AG04450 (cell line): Measurements from ENCODE around the gene ORM1. TPM values are rescaled to one million over a fixed set of nuclear protein-coding genes. Genes with fewer than 3 reads are reported as not detected.

Experiments
- CTCF ChIA-PET: fragments of 300-600, 350-600 bp; formaldehyde crosslinking; extraction: SDS; loops from one replicate; lab custom pipeline; 2022; ENCODE audit warnings: antibody characterized with exemption, inconsistent platforms; lab: Charles Lee
- POLR2A ChIA-PET: fragments of 350-600 bp; formaldehyde crosslinking; extraction: SDS; loops from one replicate; lab custom pipeline; 2021; ENCODE audit warnings: antibody characterized with exemption, inconsistent platforms; lab: Yijun Ruan, JAX
- DNase-seq: peaks from one replicate; pipeline ENCODE4 v3.0.0-alpha.2; 2011; ENCODE audit warnings: low read depth, low spot score
- H3K27ac ChIP-seq: one replicate; pipeline ENCODE4 v1.5.1; 2012; ENCODE audit warnings: low read depth, low read length, control low read depth
- H3K27me3 ChIP-seq: one replicate; pipeline ENCODE4 v1.6.0; 2012; ENCODE audit warnings: low read length; ENCODE audit not compliant: control insufficient read depth, insufficient read depth
- H3K4me3 ChIP-seq: 2 replicates; pipeline ENCODE4 v1.5.1; 2011; ENCODE audit warnings: mild to moderate bottlenecking, low read depth, low read length, control low read depth
- H3K9me3 ChIP-seq: 2 replicates; pipeline ENCODE4 v1.5.1; 2012; ENCODE audit warnings: low read length; ENCODE audit not compliant: control insufficient read depth, insufficient read depth
- CTCF ChIP-seq: IDR thresholded peaks from 2 replicates; pipeline ENCODE4 v1.5.1; 2011; ENCODE audit warnings: low read depth, low read length, control low read depth, inconsistent platforms
- polyA plus RNA-seq: library from polyadenylated mRNA; depleted of rRNA; stranded (reverse); fragments of >200 nt; gene quantifications from 2 replicates; pipeline ENCODE4 v1.2.3, GENCODE V29; 2011

ORM1 gene
- polyA plus RNA-seq, 1 experiment, result 0.17 TPM

DNA sequence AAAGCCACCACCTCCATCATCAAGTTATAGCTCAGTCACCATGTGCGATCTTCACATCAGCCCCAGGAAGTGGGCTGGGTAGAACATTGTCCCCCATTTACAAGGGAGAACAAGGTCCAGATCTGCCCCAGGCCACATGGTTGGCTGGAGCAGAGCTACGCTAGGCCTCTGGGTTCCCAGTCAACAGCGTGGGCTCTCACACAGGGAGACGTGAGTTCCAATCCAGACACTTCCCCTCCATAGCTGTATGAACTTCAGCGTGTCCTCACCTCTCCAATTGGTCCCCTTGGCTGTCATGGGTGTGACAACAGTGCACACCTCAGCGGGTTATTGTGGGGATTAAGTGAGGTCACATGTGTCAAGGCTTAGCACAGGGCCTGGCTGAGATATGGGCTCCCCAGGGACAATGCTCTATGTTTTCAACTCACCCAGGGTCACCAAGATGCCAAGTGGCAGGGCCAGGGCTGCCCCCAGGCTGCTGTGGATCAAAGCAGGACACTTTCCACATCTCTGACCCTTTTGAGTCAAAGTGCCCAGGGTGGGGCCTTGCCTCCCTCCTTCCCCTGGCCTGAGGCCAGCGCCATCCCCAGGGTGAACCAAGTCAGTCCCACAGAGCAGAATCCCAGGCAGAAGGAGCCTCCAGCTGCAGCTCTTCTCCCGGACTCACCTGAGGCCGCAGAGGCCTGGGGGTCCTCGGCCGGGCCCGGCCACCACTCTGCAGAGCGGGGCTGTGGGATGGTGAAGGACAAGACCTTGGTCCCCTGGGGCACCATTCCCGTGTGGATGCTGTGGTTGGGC is 45.1 kb downstream of the ORM1 start:
- CTCF ChIA-PET, result interaction anchor here (0.6 kb wide), 1 partner anchor 286 kb away, joined by 3 read pairs; no protein-coding TSS in a partner anchor
- POLR2A ChIA-PET, result no interaction called here
- no peak overlapping the region for H3K27ac ChIP-seq
- no peaks in the 10 kb centered on the region for H3K27me3 ChIP-seq
- no peak for TF ChIP-seq CTCF
- H3K9me3 ChIP-seq, result no peaks in the 10 kb centered on the region
- no peak overlapping the region for H3K4me3 ChIP-seq
- DNase-seq, result no peak

DNA sequence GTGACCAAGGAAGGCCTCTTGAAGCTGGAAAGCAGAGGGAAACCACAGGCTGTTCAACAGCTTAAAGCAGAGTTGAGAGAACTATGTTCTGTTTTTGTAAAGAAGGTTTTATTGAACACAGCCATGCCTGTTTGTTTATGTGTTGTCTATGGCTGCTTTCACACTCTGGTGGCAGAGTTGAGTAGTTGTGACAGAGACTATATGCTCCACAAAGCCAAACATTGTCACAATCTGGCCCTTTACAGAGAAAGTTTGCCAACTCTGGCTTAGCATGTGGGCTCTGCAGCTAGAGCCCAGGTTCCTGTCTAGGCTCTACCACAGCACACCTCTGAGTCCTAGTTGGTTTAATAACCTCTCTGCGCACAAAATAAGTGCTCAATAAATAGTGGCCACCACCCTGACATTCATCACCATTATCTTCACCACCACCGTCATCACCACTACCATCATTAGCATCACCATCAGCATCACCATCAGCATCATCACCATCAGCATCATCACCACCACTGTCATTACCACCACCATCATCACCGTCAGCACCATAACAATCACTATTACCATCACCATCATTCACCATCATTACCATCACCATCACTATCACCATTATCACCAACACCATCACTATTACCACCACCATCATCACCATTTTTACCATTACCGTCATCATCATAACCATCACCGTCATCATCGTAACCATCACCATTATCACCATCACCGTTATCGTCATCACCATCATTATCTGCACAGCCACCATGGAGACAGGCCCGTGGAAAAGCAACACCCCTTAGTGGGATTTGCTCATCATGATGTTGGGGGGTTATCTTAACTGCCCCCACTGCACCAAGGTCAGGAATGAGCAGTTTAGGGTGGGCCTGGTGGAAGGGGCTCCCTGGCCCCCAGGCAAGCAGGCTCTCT is 46.6 kb downstream of the ORM1 start:
- no peak for DNase-seq
- Histone ChIP-seq H3K27me3 (no peaks in the 10 kb centered on the region), H3K9me3 (no peaks in the 10 kb centered on the region), H3K4me3 (no peak overlapping the region), H3K27ac (no peak overlapping the region)
- POLR2A ChIA-PET, result no interaction called here
- CTCF ChIA-PET, result no interaction called here
- TF ChIP-seq CTCF, result no peak

DNA sequence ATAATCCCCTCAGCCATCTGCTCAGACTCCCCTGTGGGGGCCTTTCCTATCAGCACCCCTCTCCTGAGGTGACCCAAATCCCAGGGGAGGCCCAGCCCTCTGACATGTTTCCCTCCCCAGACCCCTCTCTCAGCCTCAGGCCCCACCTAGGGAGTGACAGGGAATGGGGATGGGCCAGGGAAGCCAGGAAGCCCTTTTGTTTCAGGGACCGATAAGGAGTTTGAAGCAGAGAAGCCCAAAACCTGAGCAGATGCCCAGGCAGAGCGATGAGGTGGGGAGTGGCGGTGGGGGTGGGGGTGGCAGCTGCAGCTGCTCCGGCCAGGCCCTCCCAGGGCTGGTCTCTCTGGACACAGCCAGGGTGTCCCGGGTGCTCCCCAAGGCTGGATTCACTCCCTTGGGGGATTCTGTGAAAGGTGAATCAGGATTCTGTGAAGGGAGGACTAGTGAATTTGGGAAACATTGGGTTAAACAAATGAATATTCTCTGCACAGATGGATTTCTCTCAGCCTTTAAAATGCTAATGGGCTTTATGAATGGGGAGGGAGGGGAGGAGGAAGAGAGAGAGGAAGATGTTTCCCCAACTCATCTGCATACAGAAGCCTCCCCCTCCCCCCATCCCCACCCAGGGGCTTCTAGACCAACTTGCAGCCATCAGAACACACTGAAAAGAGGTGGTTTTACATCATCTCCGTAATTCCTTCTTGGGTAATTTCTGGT is 47.5 kb downstream of the ORM1 start:
- no peaks in the 10 kb centered on the region for H3K9me3 ChIP-seq
- H3K27me3 ChIP-seq, result no peaks in the 10 kb centered on the region
- TF ChIP-seq CTCF, result no peak
- DNase-seq, result no peak
- ChIA-PET POLR2A (interaction anchor here (1.7 kb wide), 1 partner anchor 17 kb away, joined by 5 read pairs; the partner anchor contains the start of gene AKNA), CTCF (interaction anchor here (0.6 kb wide), 1 partner anchor 35 kb away, joined by 4 read pairs; no protein-coding TSS in a partner anchor)
- H3K4me3 ChIP-seq, result no peak overlapping the region
- H3K27ac ChIP-seq, result no peak overlapping the region

GRCh38 chr9:114370968-114371320 is 48.0 kb downstream of the ORM1 start:
- ChIA-PET CTCF (interaction anchor here (0.6 kb wide), 1 partner anchor 34 kb away, joined by 4 read pairs; no protein-coding TSS in a partner anchor), POLR2A (interaction anchor here (1.7 kb wide), 1 partner anchor 17 kb away, joined by 5 read pairs; the partner anchor contains the start of gene AKNA)
- no peaks in the 10 kb centered on the region for H3K9me3 ChIP-seq
- no peak overlapping the region for H3K27ac ChIP-seq
- TF ChIP-seq CTCF, result no peak
- no peak overlapping the region for H3K4me3 ChIP-seq
- H3K27me3 ChIP-seq, result no peaks in the 10 kb centered on the region
- DNase-seq, result no peak
